ENCODE results near the gene PCDHAC1. TPM values are rescaled to one million over a fixed set of nuclear protein-coding genes. Genes with fewer than 3 reads are reported as not detected.

The PCDHAC1 gene
- total RNA-seq, 1 experiment from 2014 or later: 1.0 TPM

GRCh38 chr5:140926443-140927227 lies 536 bp downstream of the PCDHAC1 start:
- peak overlapping the region; percentile 23; the same call in 1 of the 2 replicates for H3K27ac ChIP-seq (ENCODE audit: low read depth, low read length)
- H3K9ac ChIP-seq (ENCODE audit: low read length): peak overlapping the region; percentile 24; the same call in 1 of the 2 replicates
- no peaks in the 10 kb centered on the region for H4K20me1 ChIP-seq (ENCODE audit: insufficient read depth)
- no peaks in the 10 kb centered on the region for H3K79me2 ChIP-seq (ENCODE audit: insufficient read depth, low read length)
- BruUV-seq (replicated peaks): no TSS peak
- CTCF ChIA-PET: interaction anchor here (0.6 to 4.4 kb wide), 10 partner anchors 10 to 637 kb away, joined by 3 to 50 read pairs (median 4); no protein-coding TSS in a partner anchor
- H3K9me3 ChIP-seq (ENCODE audit: control insufficient read depth in 1 of 2, insufficient read depth in 1 of 2, low read depth in 1 of 2, low read length in 2 of 2): no peaks in the 10 kb centered on the region
- no peaks in the 10 kb centered on the region for H3K36me3 ChIP-seq (ENCODE audit: control insufficient read depth in 1 of 2, insufficient read depth in 2 of 2, low read length in 2 of 2)
- POLR2A ChIA-PET: interaction anchor here (0.6 to 1.2 kb wide), 2 partner anchors 113 to 253 kb away, joined by 4 read pairs; partner anchors contain the start of gene DND1
- H3K4me3 ChIP-seq (replicated peaks in 1 of 2; ENCODE audit: low read depth in 1 of 2, low read length in 2 of 2): peak overlapping the region; percentile 37 to 58
- ATAC-seq (peak; percentile 97), DNase-seq (ENCODE audit: low read depth, low spot score) (peak; percentile 68)
- H3K4me2 ChIP-seq (ENCODE audit: low read length): peak overlapping the region; percentile 88
- H3K27me3 ChIP-seq (ENCODE audit: insufficient read depth, low read length): no peaks in the 10 kb centered on the region
- RAD21 ChIA-PET (ENCODE audit: low non-redundant PET in 1 of 2, low total read pairs in 2 of 2, uncharacterized antibody in 2 of 2, unreplicated experiment in 2 of 2): interaction anchor here (0.7 to 2.2 kb wide), 5 partner anchors 77 to 114 kb away, joined by 3 to 24 read pairs (median 3); no protein-coding TSS in a partner anchor
- H3K9me2 ChIP-seq (ENCODE audit: insufficient read depth): no peaks in the 10 kb centered on the region
- H3K4me1 ChIP-seq (ENCODE audit: control insufficient read depth in 1 of 2, insufficient read depth in 2 of 2, low read length in 2 of 2): peaks cover 2 to 15% of the 10 kb centered on the region in 2 experiments; a peak in 3 of 4 replicates
- intact Hi-C loops (cut with micrococcal nuclease): loop anchor here (1.0 to 5.0 kb wide), 3 partner anchors 41 to 114 kb away; partner anchors contain the start of gene PCDHAC2
- H2AFZ ChIP-seq (ENCODE audit: low read depth, low read length, poor library complexity, severe bottlenecking): peak overlapping the region; percentile 93
- TF ChIP-seq YY1 (IDR thresholded peaks at IDR 0.05; ENCODE audit: extremely low read depth, insufficient replicate concordance, low read depth, low read length) (peak; percentile 70), CBX3 (IDR thresholded peaks at IDR 0.05; ENCODE audit: low read depth) (no peak), POLR2A (IDR thresholded peaks at IDR 0.05; ENCODE audit: borderline replicate concordance, extremely low read depth, insufficient read depth, insufficient read length) (no peak), CTCF (IDR thresholded peaks at IDR 0.05 in 2 of 3, conservative IDR thresholded peaks at IDR 0.05 in 1 of 3; ENCODE audit: borderline replicate concordance in 1 of 3, insufficient read depth in 1 of 3, low read depth in 2 of 3, low read length in 2 of 3) (peak; percentile 76 to 90 (median 80)), RAD21 (IDR thresholded peaks at IDR 0.05; ENCODE audit: low read depth) (peak; percentile 91)
